HG03432 (cell line): ENCODE measurements around the gene BRF1.
"Not testable (repeated sequence)": the region's sequence is repeated elsewhere in the genome, so short reads cannot be mapped to it uniquely, and the experiment has no call there.

Experiments used
- ATAC-seq: cut with Tn5 transposase; IDR thresholded peaks from one replicate; pipeline ENCODE4 v1.9.1; 2021; ENCODE audit warnings: mild to moderate bottlenecking, moderate library complexity; ENCODE audit not compliant: unreplicated experiment

The BRF1 gene

GRCh38 chr14:105292826-105293711 lies 7.7 kb downstream of the BRF1 start:
- ATAC-seq: peak; percentile 24

- ATAC-seq: no peak
These were observed 10.0 kb downstream of the BRF1 start for GRCh38 chr14:105290621-105291346.

- not testable (repeated sequence) for ATAC-seq
These were observed 11.9 kb downstream of the BRF1 start for GRCh38 chr14:105288936-105289335.

- ATAC-seq: no peak
These were observed 13.3 kb downstream of the BRF1 start for GRCh38 chr14:105287249-105288102.

GRCh38 chr14:105286759-105287144 lies 14.0 kb downstream of the BRF1 start:
- ATAC-seq: no peak

GRCh38 chr14:105285174-105285573 lies 15.6 kb downstream of the BRF1 start:
- no peak for ATAC-seq

GRCh38 chr14:105283899-105284298 lies 16.9 kb downstream of the BRF1 start:
- no peak for ATAC-seq

- ATAC-seq: no peak
These were observed 17.8 kb downstream of the BRF1 start for GRCh38 chr14:105283028-105283427.

GRCh38 chr14:105282098-105282725 lies 18.6 kb downstream of the BRF1 start:
- no peak for ATAC-seq

GRCh38 chr14:105281371-105282097 lies 19.3 kb downstream of the BRF1 start:
- no peak for ATAC-seq

- no peak for ATAC-seq
These were observed 20.3 kb downstream of the BRF1 start for GRCh38 chr14:105280525-105280924.

- ATAC-seq: no peak
These were observed 21.0 kb downstream of the BRF1 start for GRCh38 chr14:105279642-105280361.

- not testable (repeated sequence) for ATAC-seq
These were observed 23.4 kb downstream of the BRF1 start for GRCh38 chr14:105277448-105277847.

- no peak for ATAC-seq
These were observed 25.4 kb downstream of the BRF1 start for GRCh38 chr14:105275267-105275946.

- no peak for ATAC-seq
These were observed 26.2 kb downstream of the BRF1 start for GRCh38 chr14:105274637-105275036.

- no peak for ATAC-seq
These were observed 27.7 kb downstream of the BRF1 start for GRCh38 chr14:105273062-105273461.

GRCh38 chr14:105272623-105273022 lies 28.2 kb downstream of the BRF1 start:
- ATAC-seq: no peak

- ATAC-seq: no peak
These were observed 29.4 kb downstream of the BRF1 start for GRCh38 chr14:105271224-105271890.
